ENCODE results near the gene C1S.

C1S gene

DNA sequence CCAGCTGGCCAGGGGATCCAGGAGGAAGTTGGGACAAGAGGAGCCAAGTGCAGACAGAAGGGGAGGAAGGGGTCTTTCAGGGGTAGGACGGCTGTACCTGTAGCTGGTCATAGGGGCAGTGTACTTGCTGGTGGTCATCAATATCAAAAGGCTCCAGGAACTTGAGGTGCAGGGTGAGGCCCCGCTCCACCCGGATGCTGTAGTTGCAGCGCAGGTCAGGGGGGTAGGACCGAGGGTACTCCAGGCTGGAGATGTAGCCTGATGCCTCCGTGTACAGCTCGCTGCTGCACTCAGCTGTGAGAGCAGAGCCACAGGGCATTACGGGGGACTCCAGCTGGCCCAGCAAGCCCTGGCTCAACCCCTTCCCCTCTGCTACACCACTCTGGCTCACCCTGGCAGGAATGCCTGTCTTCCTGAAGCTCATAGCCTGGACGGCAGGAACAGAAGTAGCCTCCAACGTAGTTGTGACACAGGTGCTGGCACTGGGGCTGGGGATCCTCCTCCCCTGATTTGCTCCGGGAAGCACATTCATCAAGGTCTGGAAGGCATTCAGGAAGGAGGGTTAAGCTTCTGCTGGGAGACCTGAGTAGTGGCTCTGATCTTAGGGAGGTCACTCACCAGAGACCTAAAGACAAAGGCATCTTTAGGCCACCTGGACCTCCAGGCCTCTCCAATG, 28.8 kb downstream of the C1S start:
- no peaks in the 10 kb centered on the region for H3K36me3 ChIP-seq (ENCODE audit: insufficient read depth)
- no peaks in the 10 kb centered on the region for H3K79me2 ChIP-seq (ENCODE audit: insufficient read depth, low read depth)
- no peak overlapping the region for H3K4me3 ChIP-seq (IDR thresholded peaks at IDR 0.05; ENCODE audit: insufficient read depth, low read depth, low read length)
- H2AFZ ChIP-seq (ENCODE audit: low read depth), result no peak overlapping the region
- H3K4me2 ChIP-seq, result no peak overlapping the region
- TF ChIP-seq CTCF (conservative IDR thresholded peaks at IDR 0.05; ENCODE audit: low read depth, low read length), result no peak
- no peak overlapping the region for H3K27ac ChIP-seq
- no peaks in the 10 kb centered on the region for H3K27me3 ChIP-seq (ENCODE audit: insufficient read depth, low read depth)
- no peaks in the 10 kb centered on the region for H4K20me1 ChIP-seq (ENCODE audit: insufficient read depth)
- no peak overlapping the region for H3K9ac ChIP-seq
- peaks cover 8% of the 10 kb centered on the region for H3K4me1 ChIP-seq (ENCODE audit: low read depth, poor library complexity, severe bottlenecking)

DNA sequence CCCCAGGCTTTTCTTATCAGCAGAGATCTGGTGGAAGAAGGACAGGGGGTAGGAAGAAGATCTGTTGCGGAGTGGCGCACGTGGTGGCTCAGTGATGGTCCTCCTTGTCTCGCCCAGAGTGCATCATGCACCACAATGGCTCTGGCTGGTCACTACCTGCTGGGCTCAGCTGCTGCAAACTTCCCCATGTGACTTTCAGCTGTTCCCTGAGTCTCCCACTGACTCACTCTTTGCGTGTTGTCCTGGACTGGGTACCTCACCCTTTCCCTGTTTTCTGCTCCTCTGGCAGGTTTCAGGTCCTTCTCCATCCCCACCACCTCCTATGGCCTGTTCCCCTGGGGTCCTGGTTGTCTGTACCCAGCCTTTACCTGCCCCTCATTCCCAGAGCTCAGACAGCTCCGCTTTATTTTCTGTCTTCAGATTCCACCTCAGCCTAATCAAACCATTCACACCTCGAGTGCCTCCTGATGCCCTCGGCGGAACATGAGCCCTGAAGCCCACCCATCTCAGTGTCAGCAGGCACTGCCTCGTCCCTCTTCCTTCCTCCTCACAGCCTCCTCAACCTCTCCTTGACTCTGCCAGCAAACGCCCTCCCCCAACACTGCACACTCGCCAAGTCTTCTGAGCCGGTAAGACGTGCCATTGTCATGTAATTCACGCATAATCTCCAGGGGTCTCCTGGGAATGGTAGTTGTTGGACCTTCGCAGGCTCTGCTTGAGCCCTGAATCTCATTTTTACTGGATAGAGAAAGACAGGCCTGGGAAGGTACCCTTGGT, 29.9 kb downstream of the C1S start:
- Histone ChIP-seq H3K4me1 (ENCODE audit: low read depth, poor library complexity, severe bottlenecking) (peaks cover 8% of the 10 kb centered on the region), H3K4me3 (IDR thresholded peaks at IDR 0.05; ENCODE audit: insufficient read depth, low read depth, low read length) (no peak overlapping the region), H4K20me1 (ENCODE audit: insufficient read depth) (no peaks in the 10 kb centered on the region), H3K79me2 (ENCODE audit: insufficient read depth, low read depth) (no peaks in the 10 kb centered on the region), H3K36me3 (ENCODE audit: insufficient read depth) (no peaks in the 10 kb centered on the region), H3K27me3 (ENCODE audit: insufficient read depth, low read depth) (no peaks in the 10 kb centered on the region), H3K27ac (no peak overlapping the region), H3K9ac (no peak overlapping the region), H3K4me2 (no peak overlapping the region), H2AFZ (ENCODE audit: low read depth) (no peak overlapping the region)
- no peak for TF ChIP-seq CTCF (conservative IDR thresholded peaks at IDR 0.05; ENCODE audit: low read depth, low read length)

- Histone ChIP-seq H3K4me2 (no peak overlapping the region), H3K36me3 (ENCODE audit: insufficient read depth) (no peaks in the 10 kb centered on the region), H3K27ac (no peak overlapping the region), H2AFZ (ENCODE audit: low read depth) (no peak overlapping the region), H4K20me1 (ENCODE audit: insufficient read depth) (no peaks in the 10 kb centered on the region), H3K4me1 (ENCODE audit: low read depth, poor library complexity, severe bottlenecking) (peaks cover 8% of the 10 kb centered on the region), H3K79me2 (ENCODE audit: insufficient read depth, low read depth) (no peaks in the 10 kb centered on the region), H3K27me3 (ENCODE audit: insufficient read depth, low read depth) (no peaks in the 10 kb centered on the region), H3K9ac (no peak overlapping the region), H3K4me3 (IDR thresholded peaks at IDR 0.05; ENCODE audit: insufficient read depth, low read depth, low read length) (no peak overlapping the region)
- TF ChIP-seq CTCF (conservative IDR thresholded peaks at IDR 0.05; ENCODE audit: low read depth, low read length), result no peak
These were observed 30.7 kb downstream of the C1S start for GRCh38 chr12:7091171-7091570.

DNA sequence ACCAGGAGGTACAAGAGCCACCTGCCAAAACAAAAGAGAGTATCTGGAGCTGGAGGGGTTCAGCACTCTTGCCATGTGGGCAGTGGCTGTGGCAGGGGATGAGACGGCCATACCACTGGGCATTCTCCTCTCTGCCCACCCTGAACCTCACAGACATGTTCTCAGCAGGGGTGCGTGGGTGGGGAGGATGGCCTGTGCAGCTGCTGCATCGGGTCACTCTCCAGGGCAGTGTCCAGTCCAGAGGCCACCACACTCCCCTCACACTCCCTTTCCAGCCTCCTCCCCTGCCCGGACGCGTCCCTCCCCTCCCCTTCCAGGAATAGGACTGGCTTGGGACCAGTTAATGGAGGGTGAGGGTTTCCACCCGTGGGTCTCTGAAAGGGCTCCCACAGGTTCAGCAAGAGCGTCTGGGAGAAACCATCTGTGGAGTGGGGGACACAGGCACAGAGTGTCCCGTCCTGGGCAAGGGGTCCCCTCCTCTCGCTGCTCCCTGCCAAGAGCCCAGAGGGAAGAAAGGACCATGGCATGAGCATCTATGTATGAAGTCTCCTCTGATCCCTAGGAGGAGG, 31.2 kb downstream of the C1S start:
- H3K4me2 ChIP-seq, result peak overlapping the region; percentile 77
- no peak for TF ChIP-seq CTCF (conservative IDR thresholded peaks at IDR 0.05; ENCODE audit: low read depth, low read length)
- H3K36me3 ChIP-seq (ENCODE audit: insufficient read depth), result no peaks in the 10 kb centered on the region
- no peak overlapping the region for H3K27ac ChIP-seq
- no peaks in the 10 kb centered on the region for H3K79me2 ChIP-seq (ENCODE audit: insufficient read depth, low read depth)
- H2AFZ ChIP-seq (ENCODE audit: low read depth), result peak overlapping the region; percentile 97; the same call in 1 of the 2 replicates
- H3K4me1 ChIP-seq (ENCODE audit: low read depth, poor library complexity, severe bottlenecking), result peaks cover 8% of the 10 kb centered on the region
- no peaks in the 10 kb centered on the region for H3K27me3 ChIP-seq (ENCODE audit: insufficient read depth, low read depth)
- H4K20me1 ChIP-seq (ENCODE audit: insufficient read depth), result no peaks in the 10 kb centered on the region
- peak overlapping the region; percentile 54; the same call in 1 of the 2 replicates for H3K9ac ChIP-seq
- H3K4me3 ChIP-seq (IDR thresholded peaks at IDR 0.05; ENCODE audit: insufficient read depth, low read depth, low read length), result no peak overlapping the region

Measured in KMS-11 (cell line).